SK-N-SH treated with all-trans-retinoic acid at 6 μM for 48 hours (cell line): Measurements from ENCODE around the gene ZCCHC9.
"Not testable (repeated sequence)": the region's sequence is repeated elsewhere in the genome, so short reads cannot be mapped to it uniquely, and the experiment has no call there.

Experiments used
- ATAC-seq: fragments of 200-7000 bp; cut with Tn5 transposase; 3 replicates; pipeline ENCODE4 v1.9.1; 2020; ENCODE audit warnings: mild to moderate bottlenecking, moderate library complexity
- ARNTL ChIP-seq: fragments of 450-650 bp; formaldehyde crosslinking; IDR thresholded peaks from 2 replicates; pipeline ENCODE4 v1.5.0; 2020; ENCODE audit warnings: low read depth, mild to moderate bottlenecking, moderate library complexity, borderline replicate concordance
- BACH2 ChIP-seq: fragments of 250-450 bp; sonication (Bioruptor Pico); IDR thresholded peaks from 2 replicates; pipeline ENCODE4 v1.9.0; 2021; ENCODE audit warnings: mild to moderate bottlenecking, borderline replicate concordance
- CREB5 ChIP-seq: fragments of 250-450 bp; sonication (Bioruptor Pico); IDR thresholded peaks from 2 replicates; pipeline ENCODE4 v1.5.1; 2020; ENCODE audit warnings: low read depth, mild to moderate bottlenecking, moderate library complexity
- ESRRG ChIP-seq: fragments of 250-450 bp; sonication (Bioruptor Pico); IDR thresholded peaks from 2 replicates; pipeline ENCODE4 v1.6.1; 2021; ENCODE audit warnings: mild to moderate bottlenecking
- ISL1 ChIP-seq: fragments of 250-450 bp; sonication (Bioruptor Pico); IDR thresholded peaks from 2 replicates; pipeline ENCODE4 v2.1.2; 2022; ENCODE audit warnings: mild to moderate bottlenecking, moderate library complexity
- OSR1 ChIP-seq: fragments of 250-450 bp; sonication (Bioruptor Pico); IDR thresholded peaks from 2 replicates; pipeline ENCODE4 v1.8.0; 2022; ENCODE audit warnings: moderate library complexity, mild to moderate bottlenecking, inconsistent platforms
- PATZ1 ChIP-seq: fragments of 250-450 bp; sonication (Bioruptor Pico); IDR thresholded peaks from 2 replicates; pipeline ENCODE4 v1.8.0; 2020; ENCODE audit warnings: mild to moderate bottlenecking, moderate library complexity, borderline replicate concordance
- POU6F1 ChIP-seq: fragments of 250-450 bp; sonication (Bioruptor Pico); IDR thresholded peaks from 2 replicates; pipeline ENCODE4 v1.8.0; 2021; ENCODE audit warnings: low read depth, mild to moderate bottlenecking, moderate library complexity, borderline replicate concordance
- PPARA ChIP-seq: fragments of 250-450 bp; sonication (Bioruptor Pico); IDR thresholded peaks from 2 replicates; pipeline ENCODE4 v1.5.0; 2020; ENCODE audit warnings: mild to moderate bottlenecking, borderline replicate concordance
- RARB ChIP-seq: fragments of 250-450 bp; sonication (Bioruptor Pico); IDR thresholded peaks from 2 replicates; pipeline ENCODE4 v1.8.0; 2021; ENCODE audit warnings: mild to moderate bottlenecking, moderate library complexity
- SNAI2 ChIP-seq: fragments of 250-450 bp; sonication (Bioruptor Pico); IDR thresholded peaks from 2 replicates; pipeline ENCODE4 v1.5.0; 2020; ENCODE audit warnings: mild to moderate bottlenecking, moderate library complexity
- TCF4 ChIP-seq: fragments of 250-450 bp; sonication (Bioruptor Pico); IDR thresholded peaks from 2 replicates; pipeline ENCODE4 v1.8.0; 2021; ENCODE audit warnings: mild to moderate bottlenecking, moderate library complexity, borderline replicate concordance
- TOX ChIP-seq: fragments of 250-450 bp; sonication (Bioruptor Pico); IDR thresholded peaks from 2 replicates; pipeline ENCODE4 v1.8.0; 2021; ENCODE audit warnings: mild to moderate bottlenecking, moderate library complexity, borderline replicate concordance
- TSHZ2 ChIP-seq: fragments of 250-450 bp; sonication (Bioruptor Pico); IDR thresholded peaks from 2 replicates; pipeline ENCODE4 v1.5.0; 2020; ENCODE audit warnings: mild to moderate bottlenecking, moderate library complexity
- ZC3H10 ChIP-seq: fragments of 250-450 bp; sonication (Bioruptor Pico); IDR thresholded peaks from 2 replicates; pipeline ENCODE4 v1.5.1; 2021; ENCODE audit warnings: mild to moderate bottlenecking, moderate library complexity
- ZFP3 ChIP-seq: fragments of 250-450 bp; sonication (Bioruptor Pico); IDR thresholded peaks from 2 replicates; pipeline ENCODE4 v1.5.0; 2020; ENCODE audit warnings: mild to moderate bottlenecking, moderate library complexity
- ZNF70 ChIP-seq: fragments of 450-650 bp; formaldehyde crosslinking; IDR thresholded peaks from 2 replicates; pipeline ENCODE4 v1.5.0; 2020; ENCODE audit warnings: mild to moderate bottlenecking, moderate library complexity

ZCCHC9 gene

GRCh38 chr5:81336556-81336955, 35.2 kb downstream of the ZCCHC9 start:
- ATAC-seq = no peak
- TF ChIP-seq TOX (CRISPR knock-in tag) = no peak
- no peak for TF ChIP-seq ARNTL (CRISPR knock-in tag)
- TF ChIP-seq TSHZ2 (CRISPR knock-in tag) = no peak
- TF ChIP-seq PATZ1 = no peak
- TF ChIP-seq POU6F1 (CRISPR knock-in tag) = no peak
- TF ChIP-seq, all 23 proteins: peak for 0

- no peak for TF ChIP-seq BACH2 (CRISPR knock-in tag)
- no peak for TF ChIP-seq ISL1 (CRISPR knock-in tag)
- no peak for TF ChIP-seq PPARA (CRISPR knock-in tag)
- no peak for TF ChIP-seq RARB (CRISPR knock-in tag)
- TF ChIP-seq SNAI2 (CRISPR knock-in tag) = no peak
- no peak for TF ChIP-seq TCF4 (CRISPR knock-in tag)
- ATAC-seq = no peak
Observed at GRCh38 chr5:81337803-81338202, 36.4 kb downstream of the ZCCHC9 start.

- ATAC-seq = not testable (repeated sequence)
Observed at GRCh38 chr5:81338213-81338612, 36.8 kb downstream of the ZCCHC9 start.

GRCh38 chr5:81344736-81345135, 43.3 kb downstream of the ZCCHC9 start:
- TF ChIP-seq CREB5 (CRISPR knock-in tag) = no peak
- no peak for TF ChIP-seq SNAI2 (CRISPR knock-in tag)
- TF ChIP-seq BACH2 (CRISPR knock-in tag) = no peak
- no peak for TF ChIP-seq TOX (CRISPR knock-in tag)
- TF ChIP-seq ESRRG (CRISPR knock-in tag) = no peak
- no peak for TF ChIP-seq TCF4 (CRISPR knock-in tag)
- no peak for TF ChIP-seq ZFP3
- TF ChIP-seq ISL1 (CRISPR knock-in tag) = no peak
- no peak for TF ChIP-seq RARB (CRISPR knock-in tag)
- TF ChIP-seq ZNF70 (CRISPR knock-in tag) = no peak
- no peak for TF ChIP-seq ARNTL (CRISPR knock-in tag)
- TF ChIP-seq OSR1 (CRISPR knock-in tag) = no peak
- no peak for TF ChIP-seq TSHZ2 (CRISPR knock-in tag)
- TF ChIP-seq ZC3H10 (CRISPR knock-in tag) = no peak
- TF ChIP-seq, all 23 proteins: peak for 0
- no peak for ATAC-seq
